Effector memory CD8-positive, alpha-beta T cell (primary cell): ENCODE results near the gene AMOTL1.

Experiments
- ATAC-seq: fragments of 150-1000 bp; cut with Tn5 transposase; replicated peaks from 2 replicates; pipeline ENCODE4 v1.10.0; 2021; ENCODE audit warnings: mild to moderate bottlenecking, moderate library complexity
- DNase-seq, 3 experiments: peaks; one replicate each; pipeline ENCODE4 v3.0.0; 2021
- H3K27ac Mint-ChIP-seq, 2 donors: one replicate each; pipeline ENCODE4 v1.8.0; 2022; ENCODE audit warnings: mild to moderate bottlenecking in 2 of 2, mixed read lengths in 2 of 2, moderate library complexity in 2 of 2
- H3K27me3 Mint-ChIP-seq, 2 donors: one replicate each; pipeline ENCODE4 v1.8.0; 2022; ENCODE audit warnings: mixed read lengths in 2 of 2
- H3K36me3 Mint-ChIP-seq: one replicate; pipeline ENCODE4 v1.8.0; 2022; ENCODE audit warnings: mild to moderate bottlenecking, moderate library complexity, mixed read lengths; ENCODE audit not compliant: insufficient read depth
- H3K4me1 Mint-ChIP-seq, 2 donors: one replicate each; pipeline ENCODE4 v1.8.0; 2022; ENCODE audit warnings: low read depth in 2 of 2, mixed read lengths in 2 of 2
- H3K4me3 Mint-ChIP-seq, 2 donors: one replicate each; pipeline ENCODE4 v1.8.0; 2022; ENCODE audit warnings: mild to moderate bottlenecking in 2 of 2, mixed read lengths in 2 of 2, moderate library complexity in 2 of 2
- H3K9me3 Mint-ChIP-seq, 2 donors: one replicate each; pipeline ENCODE4 v1.8.0; 2022; ENCODE audit warnings: mixed read lengths in 2 of 2

AMOTL1 gene

GRCh38 chr11:94767291-94767690, 865 bp upstream of the AMOTL1 start:
- H3K4me3 Mint-ChIP-seq, result no peak overlapping the region
- H3K27ac Mint-ChIP-seq, result no peak overlapping the region
- H3K4me1 Mint-ChIP-seq, result no peaks in the 10 kb centered on the region
- no peaks in the 10 kb centered on the region for H3K9me3 Mint-ChIP-seq
- no peak for ATAC-seq
- peaks cover 30 to 33% of the 10 kb centered on the region in 2 donors for H3K27me3 Mint-ChIP-seq
- DNase-seq, result no peak
- H3K36me3 Mint-ChIP-seq, result no peaks in the 10 kb centered on the region

GRCh38 chr11:94768602-94769541, 716 bp downstream of the AMOTL1 start:
- Mint-ChIP-seq H3K27me3 (peaks cover 37 to 41% of the 10 kb centered on the region in 2 donors), H3K9me3 (no peaks in the 10 kb centered on the region), H3K4me3 (peak overlapping the region in 1 of 2 donors; percentile 4), H3K27ac (no peak overlapping the region), H3K4me1 (no peaks in the 10 kb centered on the region), H3K36me3 (no peaks in the 10 kb centered on the region)
- ATAC-seq, result no peak
- DNase-seq, result no peak

- Mint-ChIP-seq H3K36me3 (no peaks in the 10 kb centered on the region), H3K4me3 (no peak overlapping the region), H3K27ac (no peak overlapping the region), H3K9me3 (no peaks in the 10 kb centered on the region), H3K27me3 (peaks cover 37 to 41% of the 10 kb centered on the region in 2 donors), H3K4me1 (no peaks in the 10 kb centered on the region)
- DNase-seq (no peak), ATAC-seq (no peak)
Measured at GRCh38 chr11:94769880-94770279, 1.7 kb downstream of the AMOTL1 start.

- Mint-ChIP-seq H3K27me3 (peaks cover 37 to 41% of the 10 kb centered on the region in 2 donors), H3K4me3 (no peak overlapping the region), H3K4me1 (no peaks in the 10 kb centered on the region), H3K27ac (no peak overlapping the region), H3K36me3 (no peaks in the 10 kb centered on the region), H3K9me3 (no peaks in the 10 kb centered on the region)
- ATAC-seq (no peak), DNase-seq (no peak)
Measured at GRCh38 chr11:94770563-94771120, 2.5 kb downstream of the AMOTL1 start.

GRCh38 chr11:94771390-94771789, 3.2 kb downstream of the AMOTL1 start:
- no peak for DNase-seq
- no peak overlapping the region for H3K27ac Mint-ChIP-seq
- no peak overlapping the region for H3K4me3 Mint-ChIP-seq
- peaks cover 44 to 46% of the 10 kb centered on the region in 2 donors for H3K27me3 Mint-ChIP-seq
- H3K36me3 Mint-ChIP-seq, result no peaks in the 10 kb centered on the region
- H3K4me1 Mint-ChIP-seq, result no peaks in the 10 kb centered on the region
- no peaks in the 10 kb centered on the region for H3K9me3 Mint-ChIP-seq
- ATAC-seq, result no peak

GRCh38 chr11:94771951-94772350, 3.8 kb downstream of the AMOTL1 start:
- H3K4me3 Mint-ChIP-seq, result no peak overlapping the region
- DNase-seq, result no peak
- no peaks in the 10 kb centered on the region for H3K36me3 Mint-ChIP-seq
- ATAC-seq, result no peak
- peaks cover 50 to 51% of the 10 kb centered on the region in 2 donors for H3K27me3 Mint-ChIP-seq
- no peak overlapping the region for H3K27ac Mint-ChIP-seq
- no peaks in the 10 kb centered on the region for H3K9me3 Mint-ChIP-seq
- no peaks in the 10 kb centered on the region for H3K4me1 Mint-ChIP-seq

GRCh38 chr11:94773842-94774241, 5.7 kb downstream of the AMOTL1 start:
- H3K27me3 Mint-ChIP-seq, result peaks cover 52 to 56% of the 10 kb centered on the region in 2 donors
- ATAC-seq (no peak), DNase-seq (no peak)
- H3K4me1 Mint-ChIP-seq, result no peaks in the 10 kb centered on the region
- H3K9me3 Mint-ChIP-seq, result no peaks in the 10 kb centered on the region
- H3K4me3 Mint-ChIP-seq, result no peak overlapping the region
- no peaks in the 10 kb centered on the region for H3K36me3 Mint-ChIP-seq
- H3K27ac Mint-ChIP-seq, result no peak overlapping the region

GRCh38 chr11:94774345-94774744, 6.2 kb downstream of the AMOTL1 start:
- Mint-ChIP-seq H3K27me3 (peaks cover 48 to 54% of the 10 kb centered on the region in 2 donors), H3K27ac (no peak overlapping the region), H3K4me3 (no peak overlapping the region), H3K4me1 (no peaks in the 10 kb centered on the region), H3K9me3 (no peaks in the 10 kb centered on the region), H3K36me3 (no peaks in the 10 kb centered on the region)
- DNase-seq (no peak), ATAC-seq (no peak)

GRCh38 chr11:94775567-94776327, 7.6 kb downstream of the AMOTL1 start:
- Mint-ChIP-seq H3K27ac (no peak overlapping the region), H3K36me3 (no peaks in the 10 kb centered on the region), H3K4me3 (no peak overlapping the region), H3K4me1 (peaks cover 3 to 5% of the 10 kb centered on the region in 2 donors), H3K27me3 (peaks cover 38 to 40% of the 10 kb centered on the region in 2 donors), H3K9me3 (no peaks in the 10 kb centered on the region)
- ATAC-seq, result no peak
- DNase-seq, result no peak

GRCh38 chr11:94776351-94777321, 8.5 kb downstream of the AMOTL1 start:
- no peak overlapping the region for H3K27ac Mint-ChIP-seq
- ATAC-seq (no peak), DNase-seq (no peak)
- no peaks in the 10 kb centered on the region for H3K36me3 Mint-ChIP-seq
- no peak overlapping the region for H3K4me3 Mint-ChIP-seq
- peaks cover 35 to 37% of the 10 kb centered on the region in 2 donors for H3K27me3 Mint-ChIP-seq
- no peaks in the 10 kb centered on the region for H3K9me3 Mint-ChIP-seq
- H3K4me1 Mint-ChIP-seq, result peaks cover 6 to 8% of the 10 kb centered on the region in 2 donors

GRCh38 chr11:94780432-94780831, 12.3 kb downstream of the AMOTL1 start:
- no peak for ATAC-seq
- H3K4me3 Mint-ChIP-seq, result no peak overlapping the region
- H3K27ac Mint-ChIP-seq, result peak overlapping the region in 1 of 2 donors; percentile 67
- no peaks in the 10 kb centered on the region for H3K36me3 Mint-ChIP-seq
- H3K27me3 Mint-ChIP-seq, result peaks cover 26 to 35% of the 10 kb centered on the region in 2 donors
- no peaks in the 10 kb centered on the region for H3K9me3 Mint-ChIP-seq
- H3K4me1 Mint-ChIP-seq, result peaks cover 6 to 8% of the 10 kb centered on the region in 2 donors
- no peak for DNase-seq

GRCh38 chr11:94781837-94782236, 13.7 kb downstream of the AMOTL1 start:
- peaks cover 16 to 23% of the 10 kb centered on the region in 2 donors for H3K27me3 Mint-ChIP-seq
- no peaks in the 10 kb centered on the region for H3K9me3 Mint-ChIP-seq
- H3K27ac Mint-ChIP-seq, result no peak overlapping the region
- DNase-seq, result no peak
- H3K36me3 Mint-ChIP-seq, result no peaks in the 10 kb centered on the region
- ATAC-seq, result no peak
- H3K4me3 Mint-ChIP-seq, result no peak overlapping the region
- peaks cover 6 to 8% of the 10 kb centered on the region in 2 donors for H3K4me1 Mint-ChIP-seq
